Ascending aorta (tissue), 2 donors: ENCODE data around the gene EIF4ENIF1. TPM values are rescaled to one million over a fixed set of nuclear protein-coding genes. Genes with fewer than 3 reads are reported as not detected.

Experiments used
- DNase-seq, 2 donors: peaks; one replicate each; pipeline ENCODE4 v3.0.0-alpha.2; 2019; ENCODE audit warnings: low spot score in 2 of 2
- H3K27ac ChIP-seq, 2 donors: fragments of 200-600 bp; sonication (generic); one replicate each; pipeline ENCODE4 v1.5.1; 2016 to 2017; ENCODE audit warnings: mild to moderate bottlenecking in 1 of 2
- H3K27me3 ChIP-seq: fragments of 200-600 bp; sonication (generic); one replicate; pipeline ENCODE4 v1.5.1; 2017
- H3K36me3 ChIP-seq, 2 donors: fragments of 200-600 bp; sonication (generic); one replicate each; pipeline ENCODE4 v1.5.1; 2016
- H3K4me1 ChIP-seq, 2 donors: fragments of 200-600 bp; sonication (generic); one replicate each; pipeline ENCODE4 v1.5.1; 2016 to 2017; ENCODE audit warnings: mild to moderate bottlenecking in 1 of 2
- H3K4me3 ChIP-seq, 2 donors: fragments of 200-600 bp; sonication (generic); one replicate each; pipeline ENCODE4 v1.5.1; 2016 to 2017; ENCODE audit warnings: mild to moderate bottlenecking in 1 of 2
- H3K9me3 ChIP-seq, 2 donors: fragments of 200-600 bp; sonication (generic); one replicate each; pipeline ENCODE4 v1.5.1; 2016
- intact Hi-C: fragments of 100-400 bp; cut with DNase I; formaldehyde crosslinking; loops from one replicate; pipeline ENCODE4 v1.15.1; 2023
- total RNA-seq: library from RNA; depleted of rRNA; stranded (reverse); fragments of >200 nt; gene quantifications from one replicate; pipeline ENCODE4 v1.1.0, GENCODE V29; 2016
- TF ChIP-seq, protein P1 (sequence below), 3 experiments: fragments of 200-600 bp in 2 of 3; fragments of 450-650 bp in 1 of 3; sonication (generic) in 2 of 3; IDR thresholded peaks; one replicate each; pipeline ENCODE4 v1.5.1; 2016 to 2019; ENCODE audit warnings: antibody characterized with exemption in 3 of 3, mild to moderate bottlenecking in 1 of 3, moderate library complexity in 1 of 3

The EIF4ENIF1 gene
- total RNA-seq, 1 donor from 2014 or later = 12.7 TPM

DNA sequence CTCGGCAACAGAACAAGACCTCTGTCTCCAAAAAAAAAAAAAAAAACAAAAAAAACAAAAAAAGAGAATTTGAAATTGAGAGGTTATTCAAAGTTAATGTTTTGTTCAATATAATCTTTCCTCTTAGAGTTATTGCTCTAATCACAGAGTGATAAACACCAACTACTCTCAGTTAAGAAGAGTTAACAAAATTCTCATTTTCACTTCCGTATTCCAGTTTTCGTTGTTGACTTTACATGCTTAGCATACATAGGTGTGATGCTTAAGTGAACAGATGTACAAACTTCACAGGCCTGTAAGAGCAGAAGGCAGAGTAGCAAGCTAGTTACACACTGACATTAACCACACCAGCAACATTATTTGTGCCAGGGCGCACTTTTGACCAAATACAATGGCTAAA is 12.3 kb downstream of the EIF4ENIF1 start:
- no peak overlapping the region for H3K4me3 ChIP-seq
- TF ChIP-seq, protein P1, sequence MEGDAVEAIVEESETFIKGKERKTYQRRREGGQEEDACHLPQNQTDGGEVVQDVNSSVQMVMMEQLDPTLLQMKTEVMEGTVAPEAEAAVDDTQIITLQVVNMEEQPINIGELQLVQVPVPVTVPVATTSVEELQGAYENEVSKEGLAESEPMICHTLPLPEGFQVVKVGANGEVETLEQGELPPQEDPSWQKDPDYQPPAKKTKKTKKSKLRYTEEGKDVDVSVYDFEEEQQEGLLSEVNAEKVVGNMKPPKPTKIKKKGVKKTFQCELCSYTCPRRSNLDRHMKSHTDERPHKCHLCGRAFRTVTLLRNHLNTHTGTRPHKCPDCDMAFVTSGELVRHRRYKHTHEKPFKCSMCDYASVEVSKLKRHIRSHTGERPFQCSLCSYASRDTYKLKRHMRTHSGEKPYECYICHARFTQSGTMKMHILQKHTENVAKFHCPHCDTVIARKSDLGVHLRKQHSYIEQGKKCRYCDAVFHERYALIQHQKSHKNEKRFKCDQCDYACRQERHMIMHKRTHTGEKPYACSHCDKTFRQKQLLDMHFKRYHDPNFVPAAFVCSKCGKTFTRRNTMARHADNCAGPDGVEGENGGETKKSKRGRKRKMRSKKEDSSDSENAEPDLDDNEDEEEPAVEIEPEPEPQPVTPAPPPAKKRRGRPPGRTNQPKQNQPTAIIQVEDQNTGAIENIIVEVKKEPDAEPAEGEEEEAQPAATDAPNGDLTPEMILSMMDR (IDR thresholded peaks at IDR 0.05) = no peak
- no peaks in the 10 kb centered on the region for H3K4me1 ChIP-seq
- H3K27me3 ChIP-seq = no peaks in the 10 kb centered on the region
- no peak for DNase-seq
- no peak overlapping the region for H3K27ac ChIP-seq
- intact Hi-C loops = no loop called here
- no peaks in the 10 kb centered on the region for H3K9me3 ChIP-seq
- peaks cover 25 to 46% of the 10 kb centered on the region in 2 donors for H3K36me3 ChIP-seq

DNA sequence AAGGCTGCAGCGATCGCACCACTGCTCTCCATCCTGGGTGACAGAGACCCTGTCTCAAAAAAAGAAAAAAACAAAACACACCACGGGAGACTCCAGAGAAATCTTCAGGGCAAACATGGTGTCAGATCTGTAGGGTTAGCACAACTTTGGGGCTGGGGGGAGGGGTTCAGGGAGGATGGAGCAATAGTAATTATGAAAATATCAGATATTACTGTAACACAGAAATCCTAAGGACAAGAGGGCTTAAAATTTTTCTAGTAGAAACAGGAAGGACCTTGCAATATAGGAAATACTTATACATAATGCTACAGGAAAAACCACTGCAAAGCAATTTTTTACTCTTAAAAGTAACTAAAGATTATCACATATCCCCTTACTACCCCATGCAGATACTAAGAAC is 13.8 kb downstream of the EIF4ENIF1 start:
- H3K4me3 ChIP-seq = no peak overlapping the region
- H3K36me3 ChIP-seq = peaks cover 26 to 39% of the 10 kb centered on the region in 2 donors
- DNase-seq = no peak
- H3K9me3 ChIP-seq = no peaks in the 10 kb centered on the region
- no peaks in the 10 kb centered on the region for H3K27me3 ChIP-seq
- H3K27ac ChIP-seq = no peak overlapping the region
- no peaks in the 10 kb centered on the region for H3K4me1 ChIP-seq
- TF ChIP-seq, protein P1 (IDR thresholded peaks at IDR 0.05) = no peak
- intact Hi-C loops = no loop called here

DNA sequence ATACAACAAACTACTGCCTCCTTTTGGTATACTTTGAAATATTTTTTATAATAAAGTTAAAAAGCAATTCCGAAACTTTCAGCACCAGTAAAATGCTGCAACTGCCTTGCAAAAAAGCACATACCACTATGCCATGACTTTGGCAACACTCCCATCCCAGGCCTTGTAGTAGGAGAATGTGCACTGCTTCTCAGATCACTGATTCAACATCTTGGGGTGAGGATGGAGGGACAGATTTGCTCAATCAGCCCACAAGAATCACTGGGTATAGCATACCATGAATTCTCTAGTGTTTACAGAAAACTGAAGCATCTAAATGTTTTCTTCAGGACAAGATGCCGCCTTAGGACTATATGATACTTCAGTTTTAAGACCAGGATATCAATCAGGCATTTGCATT is 14.9 kb downstream of the EIF4ENIF1 start:
- H3K4me3 ChIP-seq = no peak overlapping the region
- H3K4me1 ChIP-seq = no peaks in the 10 kb centered on the region
- TF ChIP-seq, protein P1 (IDR thresholded peaks at IDR 0.05) = no peak
- H3K9me3 ChIP-seq = no peaks in the 10 kb centered on the region
- intact Hi-C loops = no loop called here
- peaks cover 21 to 40% of the 10 kb centered on the region in 2 donors for H3K36me3 ChIP-seq
- no peak overlapping the region for H3K27ac ChIP-seq
- H3K27me3 ChIP-seq = no peaks in the 10 kb centered on the region
- DNase-seq = no peak

DNA sequence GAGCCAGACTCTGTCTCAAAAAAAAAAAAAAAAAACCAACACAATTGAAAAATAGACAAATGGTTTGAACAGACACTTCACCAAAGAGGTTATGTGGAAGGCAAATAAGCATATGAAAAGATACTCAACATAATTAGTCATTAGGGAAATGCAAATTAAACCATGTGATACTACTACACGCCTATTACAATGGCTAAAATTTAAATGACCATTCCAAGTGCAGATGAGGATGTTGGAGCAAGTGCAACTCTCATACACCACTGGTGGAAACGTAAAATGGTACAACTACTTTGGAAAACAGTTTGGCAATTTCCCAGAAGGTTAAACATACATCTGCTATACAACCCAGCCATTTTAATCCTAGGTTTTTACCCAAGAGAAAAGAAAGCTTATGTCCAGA is 24.3 kb downstream of the EIF4ENIF1 start:
- Histone ChIP-seq H3K4me1 (no peaks in the 10 kb centered on the region), H3K27ac (no peak overlapping the region), H3K9me3 (no peaks in the 10 kb centered on the region), H3K27me3 (no peaks in the 10 kb centered on the region), H3K4me3 (no peak overlapping the region), H3K36me3 (peaks cover 52 to 78% of the 10 kb centered on the region in 2 donors)
- TF ChIP-seq, protein P1 (IDR thresholded peaks at IDR 0.05) = no peak
- DNase-seq = no peak
- intact Hi-C loops = no loop called here

DNA sequence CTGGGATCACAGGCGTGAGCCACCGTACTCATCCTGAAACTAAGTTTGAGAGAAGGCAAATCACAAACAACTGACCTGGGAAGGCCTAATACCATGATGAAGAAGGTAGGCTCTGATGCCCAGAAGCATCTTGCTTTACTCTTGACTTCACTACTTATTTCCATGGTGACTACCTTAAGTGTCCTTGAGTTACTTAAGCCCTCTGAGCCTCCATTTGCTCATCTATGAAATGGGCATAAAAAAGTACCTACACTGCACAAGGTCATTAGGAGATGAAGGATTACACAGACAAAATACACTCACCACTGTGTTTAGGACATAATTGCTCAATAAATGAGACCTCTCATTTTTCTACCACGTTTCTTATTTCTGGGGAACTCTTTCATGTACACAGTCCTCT is 27.9 kb downstream of the EIF4ENIF1 start:
- no peaks in the 10 kb centered on the region for H3K4me1 ChIP-seq
- DNase-seq = no peak
- H3K4me3 ChIP-seq = no peak overlapping the region
- peaks cover 61 to 81% of the 10 kb centered on the region in 2 donors for H3K36me3 ChIP-seq
- intact Hi-C loops = no loop called here
- no peaks in the 10 kb centered on the region for H3K27me3 ChIP-seq
- H3K9me3 ChIP-seq = no peaks in the 10 kb centered on the region
- no peak overlapping the region for H3K27ac ChIP-seq
- TF ChIP-seq, protein P1 (IDR thresholded peaks at IDR 0.05) = no peak
